CD14-positive monocyte (primary cell): ENCODE measurements around the gene LNPEP. TPM values are rescaled to one million over a fixed set of nuclear protein-coding genes. Genes with fewer than 3 reads are reported as not detected.

Experiments used
- DNase-seq, 3 donors: peaks; one replicate each; pipeline ENCODE4 v3.0.0-alpha.2; 2011 to 2022
- H2AFZ ChIP-seq: 2 replicates; pipeline ENCODE4 v1.6.0; 2012; ENCODE audit warnings: mild to moderate bottlenecking, low read depth, low read length, inconsistent platforms; ENCODE audit not compliant: insufficient read depth, poor library complexity, severe bottlenecking
- H3K27ac ChIP-seq, 2 donors: 1 replicate in 1 of 2; 2 replicates in 1 of 2; pipeline ENCODE4 v1.5.1; 2012 to 2013; ENCODE audit warnings: low read length in 2 of 2, control low read depth in 1 of 2, inconsistent platforms in 1 of 2, low read depth in 1 of 2, mild to moderate bottlenecking in 1 of 2
- H3K27me3 ChIP-seq, 2 donors: one replicate each; pipeline versions ENCODE4 v1.6.0 to v1.6.1; 2011 to 2013; ENCODE audit warnings: low read length in 2 of 2; ENCODE audit not compliant: control insufficient read depth in 2 of 2, insufficient read depth in 2 of 2
- H3K36me3 ChIP-seq, 2 donors: replicated peaks in 1 of 2; 1 replicate in 1 of 2; 2 replicates in 1 of 2; pipeline versions ENCODE4 v1.5.1 to v1.6.1; 2012 to 2013; ENCODE audit warnings: low read length in 2 of 2, control low read depth in 1 of 2, inconsistent platforms in 1 of 2, mild to moderate bottlenecking in 1 of 2; ENCODE audit not compliant: insufficient read depth in 2 of 2, control insufficient read depth in 1 of 2
- H3K4me1 ChIP-seq, 2 donors: 1 replicate in 1 of 2; 2 replicates in 1 of 2; pipeline versions ENCODE4 v1.5.1 to v1.6.1; 2012 to 2013; ENCODE audit warnings: low read length in 2 of 2, control low read depth in 1 of 2, inconsistent platforms in 1 of 2, mild to moderate bottlenecking in 1 of 2, moderate library complexity in 1 of 2; ENCODE audit not compliant: insufficient read depth in 2 of 2, control insufficient read depth in 1 of 2
- H3K4me2 ChIP-seq: replicated peaks from 2 replicates; pipeline ENCODE3; 2012; ENCODE audit warnings: low read length, moderate library complexity, mild to moderate bottlenecking; ENCODE audit not compliant: poor library complexity, severe bottlenecking; ENCODE audit errors: extremely low read depth
- H3K4me3 ChIP-seq, 3 experiments: fragments of 200-600 bp in 1 of 3; sonication (generic) in 1 of 3; replicated peaks in 1 of 3; 1 replicate in 2 of 3; 2 replicates in 1 of 3; pipeline ENCODE4 v1.5.1; 2011 to 2013; ENCODE audit warnings: low read length in 3 of 3, mild to moderate bottlenecking in 3 of 3, control low read depth in 2 of 3, low read depth in 2 of 3, inconsistent platforms in 1 of 3, moderate library complexity in 1 of 3
- H3K79me2 ChIP-seq: 2 replicates; pipeline ENCODE4 v1.6.0; 2012; ENCODE audit warnings: mild to moderate bottlenecking, control low read depth, inconsistent platforms, low read length, moderate library complexity; ENCODE audit not compliant: insufficient read depth
- H3K9ac ChIP-seq: 2 replicates; pipeline ENCODE4 v1.6.0; 2017; ENCODE audit warnings: low read length, mild to moderate bottlenecking; ENCODE audit not compliant: insufficient read depth, poor library complexity, severe bottlenecking
- H3K9me3 ChIP-seq, 2 donors: replicated peaks in 1 of 2; 1 replicate in 1 of 2; 2 replicates in 1 of 2; pipeline versions ENCODE4 v1.5.1 to v1.6.1; 2012 to 2013; ENCODE audit warnings: low read length in 2 of 2, control low read depth in 1 of 2; ENCODE audit not compliant: control insufficient read depth in 1 of 2, insufficient read depth in 1 of 2
- H4K20me1 ChIP-seq: 2 replicates; pipeline ENCODE4 v1.6.0; 2012; ENCODE audit warnings: mild to moderate bottlenecking, low read length, control low read depth, moderate library complexity; ENCODE audit not compliant: insufficient read depth
- H3K27ac Mint-ChIP-seq, 7 donors: one replicate each; pipeline ENCODE4 v1.8.0; 2020; ENCODE audit warnings: mild to moderate bottlenecking in 7 of 7, mixed read lengths in 7 of 7, moderate library complexity in 6 of 7, inconsistent platforms in 2 of 7
- H3K27me3 Mint-ChIP-seq, 3 donors: one replicate each; pipeline ENCODE4 v1.8.0; 2021 to 2022; ENCODE audit warnings: low read depth in 3 of 3, mild to moderate bottlenecking in 3 of 3, mixed read lengths in 3 of 3, moderate library complexity in 3 of 3, inconsistent platforms in 1 of 3
- H3K36me3 Mint-ChIP-seq, 2 donors: one replicate each; pipeline ENCODE4 v1.8.0; 2020; ENCODE audit warnings: mixed read lengths in 2 of 2, inconsistent platforms in 1 of 2, mild to moderate bottlenecking in 1 of 2
- H3K4me1 Mint-ChIP-seq: one replicate; pipeline ENCODE4 v1.8.0; 2020; ENCODE audit warnings: mild to moderate bottlenecking, mixed read lengths
- H3K4me3 Mint-ChIP-seq, 2 donors: one replicate each; pipeline ENCODE4 v1.8.0; 2020; ENCODE audit warnings: mild to moderate bottlenecking in 2 of 2, mixed read lengths in 2 of 2, moderate library complexity in 1 of 2
- H3K9me3 Mint-ChIP-seq, 7 donors: one replicate each; pipeline ENCODE4 v1.8.0; 2020 to 2022; ENCODE audit warnings: mixed read lengths in 7 of 7, mild to moderate bottlenecking in 6 of 7, moderate library complexity in 6 of 7, inconsistent platforms in 2 of 7
- CTCF ChIP-seq: fragments of 200-600 bp; IDR thresholded peaks from one replicate; pipeline ENCODE4 v1.8.0; 2022; ENCODE audit warnings: antibody characterized with exemption, mild to moderate bottlenecking
- WGBS: methylation state at CpG from one replicate; pipeline ENCODE4 v1.1.5; 2013; ENCODE audit warnings: missing lambda C conversion rate; ENCODE audit not compliant: insufficient coverage; 5-methylcytosine and 5-hydroxymethylcytosine counted together
- intact Hi-C, 2 donors: fragments of 100-400 bp; cut with micrococcal nuclease; formaldehyde crosslinking; loops; one replicate each; pipeline versions ENCODE4 v1.15.0 to v1.15.1; 2023
- polyA plus RNA-seq, 3 donors: library from polyadenylated mRNA; depleted of rRNA in 1 of 3; unstranded in 2 of 3; stranded (reverse) in 1 of 3; fragments of 300-500 nt in 2 of 3; fragments of >200 nt in 1 of 3; fragmentation: Illumina TruSeq in 2 of 3; gene quantifications; 1 replicate in 2 of 3; 2 replicates in 1 of 3; pipeline ENCODE4 v1.2.3, GENCODE V29; 2012 to 2021

LNPEP gene
- polyA plus RNA-seq, 3 donors, result 9.2 to 22.5 (median 14.5) TPM

- no peaks in the 10 kb centered on the region for H3K27me3 ChIP-seq
- no peak overlapping the region for H3K4me2 ChIP-seq
- no peaks in the 10 kb centered on the region for H3K36me3 ChIP-seq
- Mint-ChIP-seq H3K27ac (no peak overlapping the region), H3K9me3 (no peaks in the 10 kb centered on the region), H3K4me3 (no peak overlapping the region), H3K36me3 (no peaks in the 10 kb centered on the region), H3K27me3 (peaks cover 2 to 6% (median 6%) of the 10 kb centered on the region in 3 donors), H3K4me1 (peaks cover 7% of the 10 kb centered on the region)
- H4K20me1 ChIP-seq, result no peaks in the 10 kb centered on the region
- intact Hi-C loops, result no loop called here
- H2AFZ ChIP-seq, result peak overlapping the region; percentile 3
- H3K9ac ChIP-seq, result no peak overlapping the region
- no peaks in the 10 kb centered on the region for H3K9me3 ChIP-seq
- no peak overlapping the region for H3K27ac ChIP-seq
- H3K4me1 ChIP-seq, result peaks cover 4 to 7% of the 10 kb centered on the region in 2 donors
- TF ChIP-seq CTCF, result no peak
- H3K79me2 ChIP-seq, result no peaks in the 10 kb centered on the region
- DNase-seq, result no peak
- H3K4me3 ChIP-seq, result no peak overlapping the region
Observed at GRCh38 chr5:97070234-97070633, 134.4 kb downstream of the LNPEP start.

GRCh38 chr5:97071101-97071500 is 135.2 kb downstream of the LNPEP start:
- no peak overlapping the region for H3K4me2 ChIP-seq
- Mint-ChIP-seq H3K27me3 (peaks cover 2 to 6% (median 6%) of the 10 kb centered on the region in 3 donors), H3K9me3 (no peaks in the 10 kb centered on the region), H3K36me3 (no peaks in the 10 kb centered on the region), H3K27ac (no peak overlapping the region), H3K4me3 (no peak overlapping the region), H3K4me1 (peaks cover 10% of the 10 kb centered on the region)
- no peak overlapping the region for H3K27ac ChIP-seq
- no peak overlapping the region for H2AFZ ChIP-seq
- H3K36me3 ChIP-seq, result no peaks in the 10 kb centered on the region
- no peaks in the 10 kb centered on the region for H3K27me3 ChIP-seq
- H3K79me2 ChIP-seq, result no peaks in the 10 kb centered on the region
- peaks cover 4 to 7% of the 10 kb centered on the region in 2 donors for H3K4me1 ChIP-seq
- H3K9me3 ChIP-seq, result no peaks in the 10 kb centered on the region
- intact Hi-C loops, result no loop called here
- H4K20me1 ChIP-seq, result no peaks in the 10 kb centered on the region
- 77% methylated on average over 6 of the region's 8 CpGs for WGBS
- no peak overlapping the region for H3K4me3 ChIP-seq
- TF ChIP-seq CTCF, result no peak
- H3K9ac ChIP-seq, result no peak overlapping the region
- DNase-seq, result peak in 1 of 3 donors; percentile 27
